IMR-90 (cell line): ENCODE results near the gene SYNPO. TPM values are rescaled to one million over a fixed set of nuclear protein-coding genes. Genes with fewer than 3 reads are reported as not detected.

ENCODE experiments used
- ATAC-seq: fragments of 200-7000 bp; cut with Tn5 transposase; 2 replicates; pipeline ENCODE4 v1.9.1; 2020; ENCODE audit warnings: low read depth, mild to moderate bottlenecking, moderate library complexity
- BruUV-seq: library from RNA; stranded (reverse); fragments of 400-500 nt; replicated peaks from 2 replicates; lab custom pipeline; 2021; lab: Mats Ljungman, UMichigan
- CTCF ChIA-PET: fragments of 300-600 bp; formaldehyde crosslinking; extraction: SDS; loops from one replicate; lab custom pipeline; 2021; ENCODE audit warnings: antibody characterized with exemption; lab: Yijun Ruan, JAX
- POLR2A ChIA-PET: fragments of 300-600 bp; sonication (Branson Sonifier 250); formaldehyde crosslinking; loops from one replicate; lab custom pipeline; 2022; ENCODE audit warnings: antibody characterized with exemption; ENCODE audit not compliant: unreplicated experiment; lab: Charles Lee
- DNase-seq: peaks from one replicate; pipeline ENCODE4 v3.0.0; 2013
- H2AFZ ChIP-seq: replicated peaks from 2 replicates; pipeline ENCODE3; 2013; ENCODE audit warnings: low read length, mild to moderate bottlenecking; ENCODE audit not compliant: poor library complexity
- H2AK5ac ChIP-seq: 2 replicates; pipeline ENCODE4 v1.6.1; 2013; ENCODE audit warnings: low read depth, low read length, inconsistent platforms
- H2AK9ac ChIP-seq: replicated peaks from 2 replicates; pipeline ENCODE3; 2013; ENCODE audit warnings: mild to moderate bottlenecking, low read depth, low read length, moderate library complexity; ENCODE audit not compliant: poor library complexity
- H2BK120ac ChIP-seq: 2 replicates; pipeline ENCODE4 v1.6.1; 2013; ENCODE audit warnings: low read depth, low read length, inconsistent platforms
- H2BK15ac ChIP-seq: 3 replicates; pipeline ENCODE4 v1.6.1; 2013; ENCODE audit warnings: low read depth, low read length, inconsistent platforms
- H2BK20ac ChIP-seq: 2 replicates; pipeline ENCODE4 v1.6.1; 2013; ENCODE audit warnings: low read depth, mild to moderate bottlenecking, inconsistent platforms, low read length, moderate library complexity
- H2BK5ac ChIP-seq: 2 replicates; pipeline ENCODE4 v1.6.1; 2013; ENCODE audit warnings: mild to moderate bottlenecking, low read depth, low read length, inconsistent platforms; ENCODE audit not compliant: poor library complexity, severe bottlenecking
- H3K14ac ChIP-seq: replicated peaks from 2 replicates; pipeline ENCODE4 v1.6.1; 2013; ENCODE audit warnings: low read depth, low read length, inconsistent platforms
- H3K18ac ChIP-seq: 2 replicates; pipeline ENCODE4 v1.6.1; 2013; ENCODE audit warnings: low read depth, low read length, control low read depth
- H3K23ac ChIP-seq: 2 replicates; pipeline ENCODE4 v1.6.1; 2013; ENCODE audit warnings: low read depth, low read length, inconsistent platforms
- H3K27ac ChIP-seq: 2 replicates; pipeline ENCODE4 v1.5.1; 2013; ENCODE audit warnings: mild to moderate bottlenecking, control low read depth, low read length; ENCODE audit not compliant: insufficient read depth
- H3K27me3 ChIP-seq: 2 replicates; pipeline ENCODE4 v1.6.1; 2013; ENCODE audit warnings: low read length; ENCODE audit not compliant: control insufficient read depth, insufficient read depth
- H3K36me3 ChIP-seq: 2 replicates; pipeline ENCODE4 v1.6.1; 2013; ENCODE audit warnings: low read length, mixed read lengths; ENCODE audit not compliant: control insufficient read depth, insufficient read depth
- H3K4ac ChIP-seq: 2 replicates; pipeline ENCODE4 v1.6.1; 2013; ENCODE audit warnings: low read depth, low read length, inconsistent platforms
- H3K4me1 ChIP-seq: 2 replicates; pipeline ENCODE4 v1.6.1; 2013; ENCODE audit warnings: low read length, mixed read lengths; ENCODE audit not compliant: control insufficient read depth, insufficient read depth
- H3K4me2 ChIP-seq: 2 replicates; pipeline ENCODE4 v1.6.1; 2013; ENCODE audit warnings: low read depth, mild to moderate bottlenecking, control low read depth, low read length, moderate library complexity
- H3K4me3 ChIP-seq: 2 replicates; pipeline ENCODE4 v1.5.1; 2013; ENCODE audit warnings: low read depth, mild to moderate bottlenecking, control low read depth, low read length, moderate library complexity; ENCODE audit not compliant: insufficient read depth
- H3K56ac ChIP-seq: 2 replicates; pipeline ENCODE4 v1.6.1; 2013; ENCODE audit warnings: low read length, inconsistent platforms; ENCODE audit not compliant: insufficient read depth; ENCODE audit errors: extremely low read depth
- H3K79me1 ChIP-seq, 2 experiments: 2 replicates each; pipeline ENCODE4 v1.6.1; 2013; ENCODE audit warnings: low read length in 2 of 2, inconsistent platforms in 1 of 2, low read depth in 1 of 2
- H3K9ac ChIP-seq: 2 replicates; pipeline ENCODE4 v1.6.1; 2013; ENCODE audit warnings: low read depth, low read length, control low read depth
- H3K9me1 ChIP-seq: 2 replicates; pipeline ENCODE4 v1.6.1; 2013; ENCODE audit warnings: low read length, inconsistent platforms; ENCODE audit not compliant: insufficient read depth
- H3K9me3 ChIP-seq: 2 replicates; pipeline ENCODE4 v1.6.1; 2013; ENCODE audit warnings: low read length; ENCODE audit not compliant: control insufficient read depth, insufficient read depth
- H4K20me1 ChIP-seq: 2 replicates; pipeline ENCODE4 v1.6.1; 2013; ENCODE audit warnings: low read length, inconsistent platforms; ENCODE audit not compliant: insufficient read depth
- H4K5ac ChIP-seq: 2 replicates; pipeline ENCODE4 v1.6.1; 2013; ENCODE audit warnings: mild to moderate bottlenecking, low read depth, low read length, control low read depth
- H4K8ac ChIP-seq, 2 experiments: 2 replicates each; pipeline ENCODE4 v1.6.1; 2013; ENCODE audit warnings: low read depth in 2 of 2, low read length in 2 of 2, control low read depth in 1 of 2, inconsistent platforms in 1 of 2
- H4K91ac ChIP-seq: 2 replicates; pipeline ENCODE4 v1.6.1; 2013; ENCODE audit warnings: low read depth, low read length, inconsistent platforms; ENCODE audit not compliant: insufficient read depth
- BHLHE40 ChIP-seq: fragments of 150-350 bp; IDR thresholded peaks from 2 replicates; pipeline ENCODE4 v1.6.1; 2016; ENCODE audit warnings: mild to moderate bottlenecking, low read depth, low read length
- RFX5 ChIP-seq: IDR thresholded peaks from 2 replicates; pipeline ENCODE4 v1.8.0; 2012; ENCODE audit warnings: low read depth, mild to moderate bottlenecking, low read length, moderate library complexity
- WGBS, 2 experiments: methylation state at CpG; one replicate each; pipeline versions ENCODE4 v1.1.5 to v1.1.7; 2013; ENCODE audit warnings: missing lambda C conversion rate in 2 of 2; ENCODE audit not compliant: insufficient read length in 1 of 2; ENCODE audit errors: extremely low coverage in 2 of 2; 5-methylcytosine and 5-hydroxymethylcytosine counted together
- dilution Hi-C: fragments of 300-500 bp; cut with HindIII; formaldehyde crosslinking; loops from one replicate; pipeline ENCODE4 v1.14.3; 2018; ENCODE audit warnings: low sequenced_read_pairs; ENCODE audit not compliant: unreplicated experiment
- in situ Hi-C: fragments of 300-500 bp; cut with MboI; formaldehyde crosslinking; loops from 3 replicates; pipeline ENCODE4 v1.14.3; 2019; ENCODE audit warnings: low sequenced_read_pairs, inconsistent platforms, mixed read lengths
- intact Hi-C: fragments of 100-400 bp; cut with micrococcal nuclease; formaldehyde crosslinking; loops from 2 replicates; pipeline ENCODE4 v1.10.0; 2022
- polyA plus RNA-seq, 3 experiments: library from polyadenylated mRNA; depleted of rRNA; stranded (reverse); fragments of >200 nt; gene quantifications; 2 replicates each; pipeline ENCODE4 v1.2.3, GENCODE V29; 2012; ENCODE audit warnings: low replicate concordance in 1 of 3
- total RNA-seq: library from RNA; depleted of rRNA; stranded (reverse); fragments of >200 nt; gene quantifications from 2 replicates; pipeline ENCODE4 v1.2.3, GENCODE V29; 2012

Gene SYNPO
- total and polyA plus RNA-seq, 2 of the 4 experiments (the other 2 are of a cell fraction): 3.0 to 24.8 TPM

DNA sequence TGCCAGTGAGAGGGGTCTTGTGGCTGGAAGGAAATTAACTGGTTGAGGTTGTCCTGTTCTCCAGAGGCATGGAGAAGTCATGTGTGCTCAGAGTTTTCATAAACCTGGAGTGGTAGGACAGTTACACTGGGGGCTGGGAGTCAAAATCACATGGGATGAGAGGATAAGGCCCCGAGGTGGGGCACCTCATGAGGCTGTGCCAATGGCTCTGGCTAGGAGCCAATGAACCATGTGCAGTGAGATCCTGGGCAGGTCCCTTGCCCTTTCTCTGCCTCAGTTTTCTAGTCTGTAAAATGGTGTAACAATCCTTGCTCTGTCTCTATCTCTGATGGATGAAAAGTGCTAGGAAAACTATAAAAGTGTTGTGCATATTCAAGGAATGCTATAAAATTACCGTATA lies 7.0 kb upstream of the SYNPO start:
- no peak overlapping the region for H3K27ac ChIP-seq
- H3K79me1 ChIP-seq: peaks cover 4 to 6% of the 10 kb centered on the region in 2 experiments; a peak in 2 of 4 replicates
- intact Hi-C loops: no loop called here
- H3K23ac ChIP-seq: no peak overlapping the region; the same call in 1 of the 2 replicates
- dilution Hi-C loops: no loop called here
- peaks cover 40% of the 10 kb centered on the region for H3K4me1 ChIP-seq
- WGBS, 2 experiments: no CpG with 5 or more reads among the region's 2 CpGs
- no peak for TF ChIP-seq RFX5
- no peak for TF ChIP-seq BHLHE40
- in situ Hi-C loops: no loop called here
- peaks cover 2% of the 10 kb centered on the region; the same call in 1 of the 2 replicates for H3K36me3 ChIP-seq
- ChIA-PET CTCF (no interaction called here), POLR2A (no interaction called here)
- H3K18ac ChIP-seq: no peak overlapping the region; the same call in 1 of the 2 replicates
- H3K9ac ChIP-seq: no peak overlapping the region
- H2BK5ac ChIP-seq: no peak overlapping the region
- BruUV-seq: no TSS peak
- peak overlapping the region; percentile 46 for H2BK120ac ChIP-seq
- H4K5ac ChIP-seq: no peak overlapping the region
- H4K91ac ChIP-seq: peak overlapping the region; percentile 43
- H2AFZ ChIP-seq: no peak overlapping the region
- no peak for ATAC-seq
- peak overlapping the region; percentile 80; the same call in 1 of the 2 replicates for H2AK5ac ChIP-seq
- peak overlapping the region; percentile 83 for H2BK20ac ChIP-seq
- no peak overlapping the region for H2AK9ac ChIP-seq
- H3K9me1 ChIP-seq: peaks cover 27% of the 10 kb centered on the region
- H4K20me1 ChIP-seq: no peaks in the 10 kb centered on the region; the same call in 1 of the 2 replicates
- peak overlapping the region; percentile 86 for H3K4ac ChIP-seq
- H3K27me3 ChIP-seq: no peaks in the 10 kb centered on the region
- H4K8ac ChIP-seq: peak overlapping the region; percentile 43 to 44; a peak in 2 of 4 replicates
- 0 out of 2 replicates have a peak overlapping the region, but pooled peaks have one; percentile 30 for H3K14ac ChIP-seq
- H3K56ac ChIP-seq: no peak overlapping the region
- peak overlapping the region; percentile 80; the same call in 2 of the 3 replicates for H2BK15ac ChIP-seq
- H3K4me3 ChIP-seq: no peak overlapping the region
- H3K4me2 ChIP-seq: no peak overlapping the region
- DNase-seq: no peak
- H3K9me3 ChIP-seq: no peaks in the 10 kb centered on the region
